A673 (cell line): ENCODE data around the gene CLDN3.

Experiments
- CTCF ChIP-seq: fragments of 300-800, 200-600 bp; sonication (generic); conservative IDR thresholded peaks from 2 replicates; pipeline ENCODE4 v1.5.1; 2017; ENCODE audit warnings: low read depth, mild to moderate bottlenecking, antibody characterized with exemption, low read length, moderate library complexity, mixed read lengths
- EZH2 ChIP-seq: fragments of 200-600 bp; sonication (generic); IDR thresholded peaks from 2 replicates; pipeline ENCODE4 v1.6.1; 2017; ENCODE audit warnings: borderline replicate concordance, low read depth, mild to moderate bottlenecking, mixed read lengths, antibody characterized with exemption, low read length; ENCODE audit not compliant: poor library complexity, severe bottlenecking

DNA sequence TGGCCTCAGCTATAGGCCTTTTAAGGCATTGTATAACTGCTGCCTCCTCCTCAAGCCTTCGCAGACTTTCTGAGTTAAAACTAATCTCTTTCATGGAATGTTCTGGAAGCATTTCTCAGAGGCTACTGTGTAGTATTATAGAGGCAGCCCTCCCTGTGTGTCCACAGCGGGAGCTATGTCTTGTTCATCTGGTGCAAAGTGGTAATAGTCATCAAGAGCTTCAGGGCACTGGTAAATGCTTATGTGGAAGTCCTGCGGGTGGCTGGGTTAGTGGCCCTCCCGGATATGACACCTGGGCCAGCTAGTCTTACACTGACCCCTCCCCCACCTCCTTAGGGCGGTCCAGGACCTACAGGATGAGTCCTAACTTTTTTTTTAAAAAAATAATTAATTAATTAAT is 29.3 kb downstream of the CLDN3 start:
- no peak for TF ChIP-seq CTCF
- no peak for TF ChIP-seq EZH2
